GM13977 (cell line): ENCODE data around the gene APOC3.

Source experiments
- DNase-seq: peaks from one replicate; pipeline ENCODE4 v3.0.0; 2012; ENCODE audit warnings: low spot score
- in situ Hi-C: fragments of 300-500 bp; cut with MboI; formaldehyde crosslinking; loops from one replicate; pipeline ENCODE4 v1.12.0; 2022; ENCODE audit warnings: low sequenced_read_pairs, low pct_unique_long_range_greater_than_20kb, mixed read lengths, inconsistent platforms; ENCODE audit not compliant: unreplicated experiment
- TF ChIP-seq, protein P1 (sequence below): IDR thresholded peaks from 2 replicates; pipeline ENCODE4 v1.5.1; 2012; ENCODE audit warnings: mild to moderate bottlenecking, control low read depth; ENCODE audit not compliant: insufficient read depth; ENCODE audit errors: extremely low read depth, missing control alignments

Gene APOC3

DNA sequence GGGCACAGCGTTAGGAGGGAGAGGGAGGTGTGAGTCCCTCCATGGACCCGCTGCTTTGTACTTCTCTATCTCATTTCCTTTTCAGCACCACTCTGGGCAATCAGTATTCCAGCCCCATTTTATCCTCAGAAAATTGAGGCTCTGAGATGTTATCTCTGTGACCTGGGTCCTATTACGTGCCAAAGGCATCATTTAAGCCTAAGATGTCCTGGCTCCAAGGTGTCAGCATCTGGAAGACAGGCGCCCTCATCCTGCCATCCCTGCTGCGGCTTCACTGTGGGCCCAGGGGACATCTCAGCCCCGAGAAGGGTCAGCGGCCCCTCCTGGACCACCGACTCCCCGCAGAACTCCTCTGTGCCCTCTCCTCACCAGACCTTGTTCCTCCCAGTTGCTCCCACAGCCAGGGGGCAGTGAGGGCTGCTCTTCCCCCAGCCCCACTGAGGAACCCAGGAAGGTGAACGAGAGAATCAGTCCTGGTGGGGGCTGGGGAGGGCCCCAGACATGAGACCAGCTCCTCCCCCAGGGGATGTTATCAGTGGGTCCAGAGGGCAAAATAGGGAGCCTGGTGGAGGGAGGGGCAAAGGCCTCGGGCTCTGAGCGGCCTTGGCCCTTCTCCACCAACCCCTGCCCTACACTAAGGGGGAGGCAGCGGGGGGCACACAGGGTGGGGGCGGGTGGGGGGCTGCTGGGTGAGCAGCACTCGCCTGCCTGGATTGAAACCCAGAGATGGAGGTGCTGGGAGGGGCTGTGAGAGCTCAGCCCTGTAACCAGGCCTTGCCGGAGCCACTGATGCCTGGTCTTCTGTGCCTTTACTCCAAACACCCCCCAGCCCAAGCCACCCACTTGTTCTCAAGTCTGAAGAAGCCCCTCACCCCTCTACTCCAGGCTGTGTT, 829 bp upstream of the APOC3 start:
- no peak for DNase-seq
- TF ChIP-seq, protein P1, sequence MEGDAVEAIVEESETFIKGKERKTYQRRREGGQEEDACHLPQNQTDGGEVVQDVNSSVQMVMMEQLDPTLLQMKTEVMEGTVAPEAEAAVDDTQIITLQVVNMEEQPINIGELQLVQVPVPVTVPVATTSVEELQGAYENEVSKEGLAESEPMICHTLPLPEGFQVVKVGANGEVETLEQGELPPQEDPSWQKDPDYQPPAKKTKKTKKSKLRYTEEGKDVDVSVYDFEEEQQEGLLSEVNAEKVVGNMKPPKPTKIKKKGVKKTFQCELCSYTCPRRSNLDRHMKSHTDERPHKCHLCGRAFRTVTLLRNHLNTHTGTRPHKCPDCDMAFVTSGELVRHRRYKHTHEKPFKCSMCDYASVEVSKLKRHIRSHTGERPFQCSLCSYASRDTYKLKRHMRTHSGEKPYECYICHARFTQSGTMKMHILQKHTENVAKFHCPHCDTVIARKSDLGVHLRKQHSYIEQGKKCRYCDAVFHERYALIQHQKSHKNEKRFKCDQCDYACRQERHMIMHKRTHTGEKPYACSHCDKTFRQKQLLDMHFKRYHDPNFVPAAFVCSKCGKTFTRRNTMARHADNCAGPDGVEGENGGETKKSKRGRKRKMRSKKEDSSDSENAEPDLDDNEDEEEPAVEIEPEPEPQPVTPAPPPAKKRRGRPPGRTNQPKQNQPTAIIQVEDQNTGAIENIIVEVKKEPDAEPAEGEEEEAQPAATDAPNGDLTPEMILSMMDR = no peak
- in situ Hi-C loops = no loop called here

DNA sequence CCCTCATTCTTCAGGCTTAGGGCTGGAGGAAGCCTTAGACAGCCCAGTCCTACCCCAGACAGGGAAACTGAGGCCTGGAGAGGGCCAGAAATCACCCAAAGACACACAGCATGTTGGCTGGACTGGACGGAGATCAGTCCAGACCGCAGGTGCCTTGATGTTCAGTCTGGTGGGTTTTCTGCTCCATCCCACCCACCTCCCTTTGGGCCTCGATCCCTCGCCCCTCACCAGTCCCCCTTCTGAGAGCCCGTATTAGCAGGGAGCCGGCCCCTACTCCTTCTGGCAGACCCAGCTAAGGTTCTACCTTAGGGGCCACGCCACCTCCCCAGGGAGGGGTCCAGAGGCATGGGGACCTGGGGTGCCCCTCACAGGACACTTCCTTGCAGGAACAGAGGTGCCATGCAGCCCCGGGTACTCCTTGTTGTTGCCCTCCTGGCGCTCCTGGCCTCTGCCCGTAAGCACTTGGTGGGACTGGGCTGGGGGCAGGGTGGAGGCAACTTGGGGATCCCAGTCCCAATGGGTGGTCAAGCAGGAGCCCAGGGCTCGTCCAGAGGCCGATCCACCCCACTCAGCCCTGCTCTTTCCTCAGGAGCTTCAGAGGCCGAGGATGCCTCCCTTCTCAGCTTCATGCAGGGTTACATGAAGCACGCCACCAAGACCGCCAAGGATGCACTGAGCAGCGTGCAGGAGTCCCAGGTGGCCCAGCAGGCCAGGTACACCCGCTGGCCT, 641 bp downstream of the APOC3 start:
- in situ Hi-C loops = no loop called here
- TF ChIP-seq, protein P1 = no peak
- no peak for DNase-seq

DNA sequence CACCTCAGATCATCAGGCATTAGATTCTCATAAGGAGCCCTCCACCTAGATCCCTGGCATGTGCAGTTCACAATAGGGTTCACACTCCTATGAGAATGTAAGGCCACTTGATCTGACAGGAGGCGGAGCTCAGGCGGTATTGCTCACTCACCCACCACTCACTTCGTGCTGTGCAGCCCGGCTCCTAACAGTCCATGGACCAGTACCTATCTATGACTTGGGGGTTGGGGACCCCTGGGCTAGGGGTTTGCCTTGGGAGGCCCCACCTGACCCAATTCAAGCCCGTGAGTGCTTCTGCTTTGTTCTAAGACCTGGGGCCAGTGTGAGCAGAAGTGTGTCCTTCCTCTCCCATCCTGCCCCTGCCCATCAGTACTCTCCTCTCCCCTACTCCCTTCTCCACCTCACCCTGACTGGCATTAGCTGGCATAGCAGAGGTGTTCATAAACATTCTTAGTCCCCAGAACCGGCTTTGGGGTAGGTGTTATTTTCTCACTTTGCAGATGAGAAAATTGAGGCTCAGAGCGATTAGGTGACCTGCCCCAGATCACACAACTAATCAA, 2.2 kb downstream of the APOC3 start:
- TF ChIP-seq, protein P1 = no peak
- no peak for DNase-seq
- in situ Hi-C loops = no loop called here

DNA sequence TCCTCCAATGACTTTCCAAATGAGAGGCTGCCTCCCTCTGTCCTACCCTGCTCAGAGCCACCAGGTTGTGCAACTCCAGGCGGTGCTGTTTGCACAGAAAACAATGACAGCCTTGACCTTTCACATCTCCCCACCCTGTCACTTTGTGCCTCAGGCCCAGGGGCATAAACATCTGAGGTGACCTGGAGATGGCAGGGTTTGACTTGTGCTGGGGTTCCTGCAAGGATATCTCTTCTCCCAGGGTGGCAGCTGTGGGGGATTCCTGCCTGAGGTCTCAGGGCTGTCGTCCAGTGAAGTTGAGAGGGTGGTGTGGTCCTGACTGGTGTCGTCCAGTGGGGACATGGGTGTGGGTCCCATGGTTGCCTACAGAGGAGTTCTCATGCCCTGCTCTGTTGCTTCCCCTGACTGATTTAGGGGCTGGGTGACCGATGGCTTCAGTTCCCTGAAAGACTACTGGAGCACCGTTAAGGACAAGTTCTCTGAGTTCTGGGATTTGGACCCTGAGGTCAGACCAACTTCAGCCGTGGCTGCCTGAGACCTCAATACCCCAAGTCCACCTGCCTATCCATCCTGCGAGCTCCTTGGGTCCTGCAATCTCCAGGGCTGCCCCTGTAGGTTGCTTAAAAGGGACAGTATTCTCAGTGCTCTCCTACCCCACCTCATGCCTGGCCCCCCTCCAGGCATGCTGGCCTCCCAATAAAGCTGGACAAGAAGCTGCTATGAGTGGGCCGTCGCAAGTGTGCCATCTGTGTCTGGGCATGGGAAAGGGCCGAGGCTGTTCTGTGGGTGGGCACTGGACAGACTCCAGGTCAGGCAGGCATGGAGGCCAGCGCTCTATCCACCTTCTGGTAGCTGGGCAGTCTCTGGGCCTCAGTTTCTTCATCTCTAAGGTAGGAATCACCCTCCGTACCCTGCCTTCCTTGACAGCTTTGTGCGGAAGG, 2.9 kb downstream of the APOC3 start:
- no peak for DNase-seq
- TF ChIP-seq, protein P1 = no peak
- in situ Hi-C loops = no loop called here

DNA sequence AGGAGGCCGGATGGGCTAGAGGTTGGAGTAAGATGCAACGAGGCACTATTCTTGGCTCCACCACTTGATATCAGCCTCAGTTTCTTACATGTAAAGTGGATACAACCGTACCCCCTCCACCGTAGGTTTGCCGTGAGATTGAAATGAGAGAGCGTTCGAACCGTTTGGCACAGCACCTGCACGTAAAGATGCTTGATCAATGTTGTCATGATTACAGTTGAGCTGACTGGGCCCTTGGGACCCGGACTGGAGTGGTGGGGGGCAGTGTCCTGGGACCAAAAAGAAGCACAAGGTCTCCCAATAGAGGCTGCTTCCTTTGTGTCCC, 3.7 kb downstream of the APOC3 start:
- DNase-seq = no peak
- TF ChIP-seq, protein P1 = no peak
- in situ Hi-C loops = no loop called here
